GM12878 (cell line): ENCODE results near the gene MRPL36.

Source experiments
- CTCF ChIP-seq, 3 experiments: IDR thresholded peaks in 2 of 3; conservative IDR thresholded peaks in 1 of 3; 2 replicates each; pipeline ENCODE4 v1.5.1; 2011; ENCODE audit warnings: low read depth in 3 of 3, low read length in 3 of 3, mild to moderate bottlenecking in 3 of 3, control low read depth in 2 of 3, moderate library complexity in 2 of 3, inconsistent platforms in 1 of 3, mixed read lengths in 1 of 3; ENCODE audit not compliant: control insufficient read depth in 2 of 3, insufficient read depth in 1 of 3; ENCODE audit errors: extremely low read depth in 1 of 3
- KAT2A ChIP-seq: conservative IDR thresholded peaks from 2 replicates; pipeline ENCODE4 v1.6.1; 2011; ENCODE audit warnings: low read depth, low read length; ENCODE audit not compliant: control insufficient read depth
- MYC ChIP-seq: IDR thresholded peaks from 2 replicates; pipeline ENCODE4 v1.6.1; 2011; ENCODE audit warnings: mild to moderate bottlenecking, low read length, moderate library complexity, inconsistent platforms; ENCODE audit not compliant: insufficient read depth, insufficient replicate concordance, insufficient read length, severe bottlenecking
- RAD51 ChIP-seq: fragments of 450-650 bp; IDR thresholded peaks from 2 replicates; pipeline ENCODE4 v1.6.1; 2016; ENCODE audit warnings: moderate library complexity, mild to moderate bottlenecking, inconsistent platforms
- RFX5 ChIP-seq: IDR thresholded peaks from 2 replicates; pipeline ENCODE4 v1.6.1; 2011; ENCODE audit warnings: low read depth, low read length, improper control_type of control experiment
- SP1 ChIP-seq: IDR thresholded peaks from one replicate; pipeline ENCODE4 v1.6.1; 2011; ENCODE audit warnings: low read depth, low read length
- ZBED1 ChIP-seq: IDR thresholded peaks from 2 replicates; pipeline ENCODE4 v1.6.1; 2016; ENCODE audit warnings: borderline replicate concordance

GRCh38 chr5:1793966-1794900 lies 5.4 kb downstream of the MRPL36 start:
- TF ChIP-seq MYC (no peak), CTCF (IDR thresholded peaks at IDR 0.05 in 2 of 3, conservative IDR thresholded peaks at IDR 0.05 in 1 of 3; ENCODE audit: control insufficient read depth in 2 of 3, extremely low read depth in 1 of 3, insufficient read depth in 1 of 3, low read depth in 3 of 3, low read length in 3 of 3) (no peak), ZBED1 (no peak), RFX5 (no peak), RAD51 (no peak), KAT2A (no peak), SP1 (no peak)
